HG02759 (cell line): ENCODE data around the gene DNAAF2.
"Not testable (repeated sequence)": the region's sequence is repeated elsewhere in the genome, so short reads cannot be mapped to it uniquely, and the experiment has no call there.

ENCODE experiments used
- ATAC-seq: cut with Tn5 transposase; IDR thresholded peaks from one replicate; pipeline ENCODE4 v1.9.1; 2021; ENCODE audit warnings: mild to moderate bottlenecking, moderate library complexity; ENCODE audit not compliant: unreplicated experiment

Gene DNAAF2

GRCh38 chr14:49584981-49585640 is 49.9 kb downstream of the DNAAF2 start:
- ATAC-seq = not testable (repeated sequence)

- ATAC-seq = no peak
These were observed 51.0 kb downstream of the DNAAF2 start for GRCh38 chr14:49584058-49584457.

DNA sequence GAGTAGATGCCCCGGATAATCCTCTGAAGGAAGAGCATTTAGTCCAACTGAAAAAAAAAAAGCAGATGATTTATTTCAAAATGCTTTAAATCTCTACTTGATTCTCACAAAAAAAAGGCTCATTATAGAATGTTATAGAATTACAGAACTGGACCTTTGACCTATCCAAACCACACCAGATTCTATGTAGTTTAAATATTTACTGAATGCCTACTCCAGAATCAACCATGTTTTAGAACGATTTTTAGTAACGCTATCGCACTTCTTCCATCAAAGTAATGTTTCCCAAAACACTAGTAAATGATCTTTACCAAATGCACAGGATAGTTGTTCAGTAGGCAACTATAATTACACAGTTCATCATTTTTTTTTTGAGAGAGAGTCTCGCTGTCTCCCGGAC is 51.4 kb downstream of the DNAAF2 start:
- ATAC-seq = no peak

DNA sequence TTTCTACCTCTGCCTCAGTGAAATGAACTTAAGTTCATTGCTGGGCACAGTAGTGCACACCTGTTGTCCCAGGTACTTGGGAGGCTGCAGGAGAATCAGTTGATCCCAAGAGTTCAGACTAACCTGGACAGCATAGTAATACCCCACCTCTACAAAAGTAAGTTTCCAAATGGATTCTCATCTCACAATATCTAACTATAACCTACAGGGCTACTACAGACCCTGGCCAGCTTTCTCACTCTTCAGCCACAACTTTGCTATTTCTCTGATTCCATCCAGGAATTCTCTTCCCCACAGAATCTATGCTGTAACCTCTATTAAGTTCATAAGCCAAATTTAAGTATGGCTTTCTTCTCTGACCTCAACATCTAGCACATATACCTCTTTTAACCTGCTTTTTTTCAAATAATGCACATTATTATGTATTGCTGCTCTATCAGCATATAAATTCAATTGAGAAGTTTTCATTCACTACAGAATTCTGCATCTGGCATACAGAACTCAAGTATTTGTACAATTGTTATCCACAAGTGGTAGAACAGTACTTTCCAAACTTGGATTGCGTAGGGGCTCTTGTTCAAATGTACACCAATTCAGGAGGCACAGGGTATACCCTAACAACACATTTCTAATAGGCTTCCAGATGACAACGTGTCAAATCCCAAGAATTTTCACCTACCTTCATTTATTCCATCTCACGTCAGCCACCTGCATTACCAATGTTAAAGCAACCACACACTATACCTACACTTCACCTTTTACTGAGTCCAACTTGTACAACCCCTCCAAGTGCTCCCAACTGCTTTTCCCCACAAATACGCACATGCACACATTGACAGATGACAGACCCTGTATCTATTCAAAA is 52.7 kb downstream of the DNAAF2 start:
- ATAC-seq = no peak

DNA sequence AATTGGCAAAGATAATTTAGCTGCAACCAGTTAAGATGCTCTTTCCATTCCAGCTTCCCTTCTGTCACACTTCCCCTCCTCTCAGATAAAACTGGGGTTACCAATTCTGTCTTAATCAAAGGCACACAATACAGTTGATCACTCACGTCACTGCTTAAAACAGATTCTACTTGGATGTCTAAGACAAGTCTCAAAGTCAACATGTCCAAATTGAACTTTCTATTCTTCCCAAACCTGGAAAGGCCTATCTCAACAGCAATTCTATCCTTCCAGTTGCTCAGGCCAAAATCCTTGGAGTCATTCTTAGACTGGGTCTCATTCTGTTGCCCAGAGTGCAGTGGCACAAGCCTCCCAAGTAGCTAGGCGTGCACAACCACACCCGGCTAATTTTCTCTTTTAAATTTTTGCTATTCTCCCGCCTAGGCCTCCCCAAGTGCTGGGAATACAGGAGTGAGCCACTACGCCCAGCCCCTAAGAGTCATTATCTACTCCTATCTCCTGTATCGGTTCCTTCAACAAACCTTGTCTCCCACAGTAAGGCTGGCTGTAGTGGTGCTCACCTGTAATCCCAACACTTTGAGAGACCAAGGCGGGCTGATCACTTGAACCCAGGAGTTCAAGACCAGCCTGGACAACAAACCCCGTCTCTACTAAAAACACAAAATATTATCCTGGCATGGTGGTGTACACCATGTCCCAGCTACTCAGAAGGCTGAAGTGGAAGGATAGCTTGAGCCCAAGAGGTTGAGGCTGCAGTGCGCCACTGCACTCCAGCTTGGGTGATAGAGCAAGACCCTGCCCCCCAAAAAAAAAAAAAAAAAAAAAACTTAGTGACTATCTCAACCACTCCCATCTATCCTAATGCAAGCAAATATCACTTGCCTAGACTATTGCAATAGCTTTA is 53.6 kb downstream of the DNAAF2 start:
- no peak for ATAC-seq

GRCh38 chr14:49579841-49580240 is 55.2 kb downstream of the DNAAF2 start:
- no peak for ATAC-seq

DNA sequence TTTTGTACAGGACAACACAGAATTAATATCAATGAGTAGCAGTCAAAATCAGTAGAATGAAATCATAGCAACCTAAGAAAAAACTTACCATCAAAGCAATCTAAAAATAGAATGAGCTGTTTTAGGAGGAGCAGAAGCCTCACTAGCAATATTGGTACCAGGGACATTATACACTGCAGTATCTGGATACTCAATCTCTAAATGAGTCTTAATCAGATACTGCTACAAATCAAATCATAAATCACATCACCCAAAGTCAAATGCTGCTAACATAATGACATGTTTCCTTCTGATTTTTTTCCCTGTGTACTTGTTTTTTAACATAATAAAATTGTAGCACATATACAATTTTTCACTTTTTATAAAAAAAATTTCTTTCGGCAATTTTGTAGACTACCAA is 56.9 kb downstream of the DNAAF2 start:
- no peak for ATAC-seq
